Endothelial cell of umbilical vein (primary cell): Measurements from ENCODE around the gene VCL. TPM values are rescaled to one million over a fixed set of nuclear protein-coding genes. Genes with fewer than 3 reads are reported as not detected.

Experiments
- BruUV-seq: library from RNA; stranded (reverse); fragments of 400-500 nt; replicated peaks from 2 replicates; lab custom pipeline; 2021; lab: Mats Ljungman, UMichigan
- CTCF ChIA-PET: fragments of 300-600, 350-600 bp; sonication (Branson Sonifier 250); formaldehyde crosslinking; loops from one replicate; lab custom pipeline; 2021; ENCODE audit warnings: antibody characterized with exemption, inconsistent platforms; lab: Charles Lee
- POLR2A ChIA-PET: fragments of 300-600, 350-600 bp; sonication (Branson Sonifier 250); formaldehyde crosslinking; loops from one replicate; lab custom pipeline; 2021; ENCODE audit warnings: antibody characterized with exemption, inconsistent platforms; lab: Charles Lee
- DNase-seq: peaks from one replicate; pipeline ENCODE4 v3.0.0-alpha.2; 2011; ENCODE audit warnings: low read depth, low spot score
- FAIRE-seq: peaks from 2 replicates; lab custom pipeline; 2011; peaks lifted over from hg19 to GRCh38; lab: Jason Lieb, UNC
- H2AFZ ChIP-seq: 2 replicates; pipeline ENCODE4 v1.6.0; 2012; ENCODE audit warnings: low read depth, low read length, control low read depth, inconsistent platforms
- H3K27ac ChIP-seq: 2 replicates; pipeline ENCODE4 v1.5.1; 2011; ENCODE audit warnings: low read depth, mild to moderate bottlenecking, control low read depth, low read length, moderate library complexity; ENCODE audit not compliant: insufficient read depth
- H3K27me3 ChIP-seq, 2 experiments: 2 replicates each; pipeline versions ENCODE4 v1.6.0 to v1.6.1; 2011; ENCODE audit warnings: low read length in 2 of 2, mixed read lengths in 1 of 2; ENCODE audit not compliant: control insufficient read depth in 2 of 2, insufficient read depth in 2 of 2
- H3K36me3 ChIP-seq, 2 experiments: 2 replicates in 1 of 2; 3 replicates in 1 of 2; pipeline ENCODE4 v1.5.1; 2011; ENCODE audit warnings: low read length in 2 of 2, mild to moderate bottlenecking in 1 of 2, moderate library complexity in 1 of 2; ENCODE audit not compliant: control insufficient read depth in 2 of 2, insufficient read depth in 2 of 2; ENCODE audit errors: extremely low read depth in 1 of 2
- H3K4me1 ChIP-seq: 3 replicates; pipeline ENCODE4 v1.5.1; 2011; ENCODE audit warnings: mild to moderate bottlenecking, low read length; ENCODE audit not compliant: control insufficient read depth, insufficient read depth; ENCODE audit errors: extremely low read depth
- H3K4me2 ChIP-seq: 2 replicates; pipeline ENCODE4 v1.6.1; 2011; ENCODE audit warnings: low read length, control low read depth, mixed read lengths; ENCODE audit not compliant: insufficient read depth
- H3K4me3 ChIP-seq, 3 experiments: fragments of 200-600 bp in 1 of 3; sonication (generic), shearing (Covaris generic) in 1 of 3; replicated peaks in 1 of 3; 2 replicates each; pipeline ENCODE4 v1.5.1; 2011 to 2016; ENCODE audit warnings: control low read depth in 3 of 3, low read length in 3 of 3, mild to moderate bottlenecking in 2 of 3, inconsistent platforms in 1 of 3, low read depth in 1 of 3, moderate library complexity in 1 of 3; ENCODE audit not compliant: insufficient read depth in 1 of 3
- H3K79me2 ChIP-seq: 2 replicates; pipeline ENCODE4 v1.6.0; 2012; ENCODE audit warnings: low read length, inconsistent platforms; ENCODE audit not compliant: control insufficient read depth, insufficient read depth
- H3K9ac ChIP-seq: replicated peaks from 2 replicates; pipeline ENCODE3; 2011; ENCODE audit warnings: low read length, control low read depth; ENCODE audit not compliant: insufficient read depth; ENCODE audit errors: extremely low read depth
- H3K9me1 ChIP-seq: replicated peaks from 3 replicates; pipeline ENCODE4 v1.6.0; 2011; ENCODE audit warnings: mild to moderate bottlenecking, low read length; ENCODE audit not compliant: control insufficient read depth, insufficient read depth; ENCODE audit errors: extremely low read depth
- H3K9me3 ChIP-seq: replicated peaks from 2 replicates; pipeline ENCODE4 v1.5.1; 2012; ENCODE audit warnings: low read length, inconsistent platforms; ENCODE audit not compliant: control insufficient read depth, insufficient read depth
- H4K20me1 ChIP-seq: replicated peaks from 2 replicates; pipeline ENCODE3; 2011; ENCODE audit warnings: mild to moderate bottlenecking, low read length; ENCODE audit not compliant: control insufficient read depth, insufficient read depth; ENCODE audit errors: extremely low read depth
- EZH2 ChIP-seq: IDR thresholded peaks from 2 replicates; pipeline ENCODE4 v1.6.1; 2012; ENCODE audit warnings: borderline replicate concordance, low read depth, mild to moderate bottlenecking, moderate library complexity, low read length, inconsistent platforms; ENCODE audit not compliant: severe bottlenecking
- FOS ChIP-seq: IDR thresholded peaks from 2 replicates; pipeline ENCODE4 v1.6.1; 2011; ENCODE audit warnings: mild to moderate bottlenecking, low read length, moderate library complexity, borderline replicate concordance; ENCODE audit not compliant: insufficient read depth
- GATA2 ChIP-seq: IDR thresholded peaks from 2 replicates; pipeline ENCODE4 v1.7.0; 2011; ENCODE audit warnings: low read depth, mild to moderate bottlenecking, moderate library complexity, mixed read lengths, low read length; ENCODE audit not compliant: insufficient read length, insufficient read depth
- JUN ChIP-seq: IDR thresholded peaks from 2 replicates; pipeline ENCODE4 v1.6.1; 2011; ENCODE audit warnings: borderline replicate concordance, low read depth; ENCODE audit not compliant: insufficient read length, insufficient read depth
- MAX ChIP-seq: IDR thresholded peaks from 2 replicates; pipeline ENCODE4 v1.6.1; 2011; ENCODE audit not compliant: insufficient read depth, insufficient read length
- MYC ChIP-seq: IDR thresholded peaks from one replicate; pipeline ENCODE4 v1.6.1; 2011; ENCODE audit warnings: mild to moderate bottlenecking, low read depth, low read length
- POLR2A ChIP-seq: IDR thresholded peaks from 2 replicates; pipeline ENCODE4 v1.6.1; 2012; ENCODE audit warnings: low read depth, mild to moderate bottlenecking, control low read depth, low read length
- POLR2AphosphoS5 ChIP-seq: IDR thresholded peaks from 2 replicates; pipeline ENCODE4 v1.6.1; 2012; ENCODE audit warnings: low read depth, mild to moderate bottlenecking, control low read depth, low read length, moderate library complexity; ENCODE audit not compliant: insufficient read depth
- dilution Hi-C: fragments of 300-500 bp; cut with MboI; formaldehyde crosslinking; loops from one replicate; pipeline ENCODE4 v1.15.0; 2019; ENCODE audit warnings: low sequenced_read_pairs; ENCODE audit not compliant: extremely low pct_ligation_motif_present
- intact Hi-C: fragments of 100-400 bp; cut with micrococcal nuclease; formaldehyde crosslinking; loops from one replicate; pipeline ENCODE4 v1.10.0; 2022
- polyA plus RNA-seq, 4 experiments: library from polyadenylated mRNA; depleted of rRNA in 3 of 4; stranded (reverse) in 3 of 4; unstranded in 1 of 4; fragments of >200 nt; gene quantifications; 2 replicates each; pipeline versions ENCODE4 v1.2.1 to v1.2.3, GENCODE V29; 2011 to 2012; ENCODE audit warnings: missing spikeins in 1 of 4
- total RNA-seq: library from RNA; stranded (reverse); gene quantifications from 2 replicates; pipeline ENCODE4 v1.2.3, GENCODE V29; 2021
- TF ChIP-seq, protein P1 (sequence below), 2 donors: IDR thresholded peaks; 1 replicate in 1 of 2; 2 replicates in 1 of 2; pipeline ENCODE4 v1.5.1; 2011; ENCODE audit warnings: low read length in 2 of 2, mild to moderate bottlenecking in 2 of 2, moderate library complexity in 2 of 2, control low read depth in 1 of 2, inconsistent platforms in 1 of 2, low read depth in 1 of 2; ENCODE audit not compliant: insufficient read depth in 1 of 2; ENCODE audit errors: extremely low read depth in 1 of 2

VCL gene
- total and polyA plus RNA-seq, 2 donors (not counting 3 experiments of a cell fraction or from before 2014, with no cell fraction given) = 95.4 to 231 TPM

GRCh38 chr10:73954737-73955136 is 43.2 kb upstream of the VCL start:
- intact Hi-C loops = loop anchor here (5.0 kb wide), 1 partner anchor 43 kb away; the partner anchor contains the start of gene VCL
- POLR2A ChIA-PET = no interaction called here
- Histone ChIP-seq H3K27ac (no peak overlapping the region), H3K9ac (no peak overlapping the region), H3K4me1 (peaks cover 10% of the 10 kb centered on the region), H3K9me3 (no peaks in the 10 kb centered on the region), H2AFZ (no peak overlapping the region), H3K27me3 (no peaks in the 10 kb centered on the region), H3K79me2 (no peaks in the 10 kb centered on the region), H4K20me1 (no peaks in the 10 kb centered on the region), H3K4me2 (no peak overlapping the region), H3K4me3 (no peak overlapping the region), H3K9me1 (no peaks in the 10 kb centered on the region), H3K36me3 (no peaks in the 10 kb centered on the region)
- BruUV-seq = no TSS peak
- TF ChIP-seq EZH2 = no peak
- TF ChIP-seq POLR2AphosphoS5 = no peak
- TF ChIP-seq GATA2 = no peak
- no peak for TF ChIP-seq MAX
- TF ChIP-seq POLR2A = no peak
- TF ChIP-seq FOS = no peak
- no peak for TF ChIP-seq JUN
- TF ChIP-seq, protein P1, sequence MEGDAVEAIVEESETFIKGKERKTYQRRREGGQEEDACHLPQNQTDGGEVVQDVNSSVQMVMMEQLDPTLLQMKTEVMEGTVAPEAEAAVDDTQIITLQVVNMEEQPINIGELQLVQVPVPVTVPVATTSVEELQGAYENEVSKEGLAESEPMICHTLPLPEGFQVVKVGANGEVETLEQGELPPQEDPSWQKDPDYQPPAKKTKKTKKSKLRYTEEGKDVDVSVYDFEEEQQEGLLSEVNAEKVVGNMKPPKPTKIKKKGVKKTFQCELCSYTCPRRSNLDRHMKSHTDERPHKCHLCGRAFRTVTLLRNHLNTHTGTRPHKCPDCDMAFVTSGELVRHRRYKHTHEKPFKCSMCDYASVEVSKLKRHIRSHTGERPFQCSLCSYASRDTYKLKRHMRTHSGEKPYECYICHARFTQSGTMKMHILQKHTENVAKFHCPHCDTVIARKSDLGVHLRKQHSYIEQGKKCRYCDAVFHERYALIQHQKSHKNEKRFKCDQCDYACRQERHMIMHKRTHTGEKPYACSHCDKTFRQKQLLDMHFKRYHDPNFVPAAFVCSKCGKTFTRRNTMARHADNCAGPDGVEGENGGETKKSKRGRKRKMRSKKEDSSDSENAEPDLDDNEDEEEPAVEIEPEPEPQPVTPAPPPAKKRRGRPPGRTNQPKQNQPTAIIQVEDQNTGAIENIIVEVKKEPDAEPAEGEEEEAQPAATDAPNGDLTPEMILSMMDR (IDR thresholded peaks at IDR 0.05; ENCODE audit: extremely low read depth in 1 of 2, insufficient read depth in 1 of 2, low read depth in 1 of 2, low read length in 2 of 2) = no peak
- no peak for TF ChIP-seq MYC
- FAIRE-seq (no peak), DNase-seq (no peak)
- dilution Hi-C loops = no loop called here
- CTCF ChIA-PET = no interaction called here
